Smooth muscle cell (in vitro differentiated cells): ENCODE data around the gene TMEM44. TPM values are rescaled to one million over a fixed set of nuclear protein-coding genes. Genes with fewer than 3 reads are reported as not detected.

ENCODE experiments used
- DNase-seq: peaks from one replicate; lab custom pipeline; 2025; ENCODE audit not compliant: unreplicated experiment; lab: John Stamatoyannopoulos, UW
- H2AFZ ChIP-seq: fragments of 200-600 bp; sonication (generic); 2 replicates; pipeline ENCODE4 v1.6.0; 2016; ENCODE audit warnings: antibody characterized with exemption, low read depth, mild to moderate bottlenecking
- H3F3A ChIP-seq: fragments of 200-600 bp; sonication (generic); 2 replicates; pipeline ENCODE4 v1.6.0; 2017; ENCODE audit warnings: antibody characterized with exemption, low read depth
- H3K27ac ChIP-seq: fragments of 200-600 bp; sonication (generic); 2 replicates; pipeline ENCODE4 v1.5.1; 2016; ENCODE audit warnings: low read depth, mild to moderate bottlenecking
- H3K27me3 ChIP-seq: fragments of 200-600 bp; sonication (generic); 2 replicates; pipeline ENCODE4 v1.6.1; 2016; ENCODE audit warnings: low read depth, mild to moderate bottlenecking
- H3K36me3 ChIP-seq: fragments of 200-600 bp; sonication (generic); 2 replicates; pipeline ENCODE4 v1.5.1; 2016; ENCODE audit warnings: low read depth
- H3K4me1 ChIP-seq: fragments of 200-600 bp; sonication (generic); 2 replicates; pipeline ENCODE4 v1.5.1; 2016; ENCODE audit warnings: low read depth
- H3K4me2 ChIP-seq: fragments of 200-600 bp; sonication (generic); 2 replicates; pipeline ENCODE4 v1.6.0; 2016; ENCODE audit warnings: mild to moderate bottlenecking
- H3K4me3 ChIP-seq: fragments of 200-600 bp; sonication (generic); 2 replicates; pipeline ENCODE4 v1.5.1; 2016; ENCODE audit warnings: mild to moderate bottlenecking
- H3K79me2 ChIP-seq: fragments of 200-600 bp; sonication (generic); 2 replicates; pipeline ENCODE4 v1.6.0; 2016; ENCODE audit warnings: low read depth, mild to moderate bottlenecking
- H3K9ac ChIP-seq: fragments of 200-600 bp; sonication (generic); 2 replicates; pipeline ENCODE4 v1.6.0; 2016; ENCODE audit warnings: low read depth
- H3K9me3 ChIP-seq: fragments of 200-600 bp; sonication (generic); replicated peaks from 2 replicates; pipeline ENCODE4 v1.5.1; 2016; ENCODE audit warnings: low read depth
- H4K20me1 ChIP-seq: fragments of 200-600 bp; sonication (generic); 2 replicates; pipeline ENCODE4 v1.6.0; 2016; ENCODE audit warnings: low read depth
- CTCF ChIP-seq: fragments of 200-600 bp; sonication (generic); IDR thresholded peaks from 2 replicates; pipeline ENCODE4 v1.5.1; 2017; ENCODE audit warnings: borderline replicate concordance, mild to moderate bottlenecking, antibody characterized with exemption; ENCODE audit not compliant: insufficient read depth, poor library complexity, severe bottlenecking
- WGBS: methylation state at CpG from one replicate; pipeline ENCODE4 v1.1.7; 2016; ENCODE audit warnings: low lambda C conversion rate; 5-methylcytosine and 5-hydroxymethylcytosine counted together
- polyA plus RNA-seq: library from polyadenylated mRNA; unstranded; fragments of >200 nt; fragmentation: Nextera tagmentation; extraction: Ambion mirVana; gene quantifications from 2 replicates; pipeline ENCODE4 v1.2.1, GENCODE V29; 2016
- total RNA-seq: library from RNA; depleted of rRNA; stranded (reverse); fragments of >200 nt; gene quantifications from 2 replicates; pipeline ENCODE4 v1.2.3, GENCODE V29; 2014

The TMEM44 gene
- total and polyA plus RNA-seq, 2 experiments from 2014 or later = 12.7 to 18.4 TPM

- Histone ChIP-seq H3K79me2 (peaks cover 18% of the 10 kb centered on the region), H3K9ac (no peak overlapping the region), H4K20me1 (peaks cover 7% of the 10 kb centered on the region), H3K4me2 (no peak overlapping the region), H3F3A (no peaks in the 10 kb centered on the region), H3K4me1 (peaks cover 17% of the 10 kb centered on the region), H3K27me3 (no peaks in the 10 kb centered on the region), H2AFZ (peak overlapping the region; percentile 10), H3K4me3 (no peak overlapping the region), H3K27ac (no peak overlapping the region), H3K36me3 (no peaks in the 10 kb centered on the region), H3K9me3 (no peaks in the 10 kb centered on the region)
- TF ChIP-seq CTCF = no peak
- WGBS = 57% methylated on average over 12 of the region's 12 CpGs
- DNase-seq = no peak
Measured at GRCh38 chr3:194675081-194675640, 41.9 kb upstream of the TMEM44 start.

GRCh38 chr3:194673761-194674160, 40.5 kb upstream of the TMEM44 start:
- TF ChIP-seq CTCF = no peak
- H3K9me3 ChIP-seq = no peaks in the 10 kb centered on the region
- no peak overlapping the region for H3K27ac ChIP-seq
- H3K79me2 ChIP-seq = peaks cover 30% of the 10 kb centered on the region
- H3K4me2 ChIP-seq = no peak overlapping the region
- peaks cover 17% of the 10 kb centered on the region for H3K4me1 ChIP-seq
- H3K4me3 ChIP-seq = no peak overlapping the region
- DNase-seq = no peak
- H3K27me3 ChIP-seq = no peaks in the 10 kb centered on the region
- H2AFZ ChIP-seq = no peak overlapping the region
- 86% methylated on average over 3 of the region's 3 CpGs for WGBS
- no peak overlapping the region for H3K9ac ChIP-seq
- H3K36me3 ChIP-seq = no peaks in the 10 kb centered on the region
- H4K20me1 ChIP-seq = peaks cover 7% of the 10 kb centered on the region
- no peaks in the 10 kb centered on the region for H3F3A ChIP-seq

GRCh38 chr3:194672876-194673275, 39.7 kb upstream of the TMEM44 start:
- Histone ChIP-seq H3K36me3 (no peaks in the 10 kb centered on the region), H3K27ac (peak overlapping the region; percentile 94), H2AFZ (peak overlapping the region; percentile 90), H3K9me3 (no peaks in the 10 kb centered on the region), H3K27me3 (no peaks in the 10 kb centered on the region), H4K20me1 (peaks cover 7% of the 10 kb centered on the region), H3K4me2 (peak overlapping the region; percentile 95), H3K4me1 (peaks cover 17% of the 10 kb centered on the region), H3K9ac (peak overlapping the region; percentile 98), H3K79me2 (peaks cover 33% of the 10 kb centered on the region), H3K4me3 (peak overlapping the region; percentile 88), H3F3A (no peaks in the 10 kb centered on the region)
- no peak for DNase-seq
- no peak for TF ChIP-seq CTCF
- WGBS = 67% methylated on average over 5 of the region's 5 CpGs
